Coronary artery (tissue), 2 donors: ENCODE measurements around the gene ZFAND6.

Source experiments
- DNase-seq: peaks from one replicate; pipeline ENCODE4 v3.0.0-alpha.2; 2017; ENCODE audit warnings: low spot score
- H3K27ac ChIP-seq, 2 donors: fragments of 200-600 bp; sonication (generic); one replicate each; pipeline ENCODE4 v1.5.1; 2016 to 2019
- H3K4me3 ChIP-seq: fragments of 200-600 bp; sonication (generic); 2 replicates; pipeline ENCODE4 v1.5.1; 2016; ENCODE audit warnings: mild to moderate bottlenecking, moderate library complexity
- CTCF ChIP-seq: fragments of 200-600 bp; sonication (generic); IDR thresholded peaks from one replicate; pipeline ENCODE4 v1.5.1; 2019; ENCODE audit warnings: antibody characterized with exemption

ZFAND6 gene

GRCh38 chr15:80100247-80100646 lies 40.8 kb downstream of the ZFAND6 start:
- TF ChIP-seq CTCF: no peak
- Histone ChIP-seq H3K4me3 (no peak overlapping the region), H3K27ac (no peak overlapping the region)
- no peak for DNase-seq

- Histone ChIP-seq H3K27ac (no peak overlapping the region), H3K4me3 (no peak overlapping the region)
- no peak for TF ChIP-seq CTCF
- no peak for DNase-seq
These were observed 45.7 kb downstream of the ZFAND6 start for GRCh38 chr15:80105193-80105592.

GRCh38 chr15:80105595-80105994 lies 46.1 kb downstream of the ZFAND6 start:
- TF ChIP-seq CTCF: no peak
- no peak for DNase-seq
- H3K27ac ChIP-seq: no peak overlapping the region
- H3K4me3 ChIP-seq: no peak overlapping the region

GRCh38 chr15:80106051-80106450 lies 46.6 kb downstream of the ZFAND6 start:
- TF ChIP-seq CTCF: no peak
- no peak overlapping the region for H3K27ac ChIP-seq
- H3K4me3 ChIP-seq: no peak overlapping the region
- DNase-seq: no peak

GRCh38 chr15:80107204-80107603 lies 47.7 kb downstream of the ZFAND6 start:
- DNase-seq: no peak
- Histone ChIP-seq H3K27ac (no peak overlapping the region), H3K4me3 (no peak overlapping the region)
- no peak for TF ChIP-seq CTCF

- DNase-seq: no peak
- Histone ChIP-seq H3K4me3 (no peak overlapping the region), H3K27ac (no peak overlapping the region)
- no peak for TF ChIP-seq CTCF
These were observed 48.3 kb downstream of the ZFAND6 start for GRCh38 chr15:80107774-80108173.

- Histone ChIP-seq H3K27ac (no peak overlapping the region), H3K4me3 (no peak overlapping the region)
- DNase-seq: no peak
- no peak for TF ChIP-seq CTCF
These were observed 49.9 kb downstream of the ZFAND6 start for GRCh38 chr15:80109388-80109787.
